ENCODE measurements around the gene MEF2C. TPM values are rescaled to one million over a fixed set of nuclear protein-coding genes. Genes with fewer than 3 reads are reported as not detected.

The MEF2C gene
- polyA plus RNA-seq, 1 donor from 2014 or later = 238 TPM

- peak overlapping the region; percentile 93 to 95 (median 94) for H3K27ac Mint-ChIP-seq
- H3K4me1 Mint-ChIP-seq = peaks cover 12 to 18% (median 14%) of the 10 kb centered on the region in 3 donors
- H3K4me3 Mint-ChIP-seq = peak overlapping the region in 2 of 4 donors; percentile 3 to 80
- peaks cover 5% of the 10 kb centered on the region for H3K36me3 Mint-ChIP-seq
- H3K27me3 Mint-ChIP-seq = peaks cover 62% of the 10 kb centered on the region
- peaks cover 0 to 23% (median 0%) of the 10 kb centered on the region in 3 donors for H3K9me3 Mint-ChIP-seq
Observed at GRCh38 chr5:88693071-88693932, 189.7 kb downstream of the MEF2C start.

GRCh38 chr5:88691945-88692868 is 190.8 kb downstream of the MEF2C start:
- Mint-ChIP-seq H3K27ac (peak overlapping the region; percentile 94 to 99 (median 95)), H3K36me3 (peaks cover 7% of the 10 kb centered on the region), H3K4me1 (peaks cover 12 to 18% (median 13%) of the 10 kb centered on the region in 3 donors), H3K9me3 (peaks cover 0 to 23% (median 0%) of the 10 kb centered on the region in 3 donors), H3K27me3 (peaks cover 73% of the 10 kb centered on the region), H3K4me3 (peak overlapping the region; percentile 39 to 80 (median 50))

GRCh38 chr5:88691230-88691582 is 191.8 kb downstream of the MEF2C start:
- Mint-ChIP-seq H3K27me3 (peaks cover 79% of the 10 kb centered on the region), H3K36me3 (peaks cover 7% of the 10 kb centered on the region), H3K4me3 (peak overlapping the region; percentile 45 to 92 (median 78)), H3K27ac (peak overlapping the region; percentile 95 to 99 (median 98)), H3K9me3 (peaks cover 0 to 26% (median 4%) of the 10 kb centered on the region in 3 donors), H3K4me1 (peaks cover 12 to 18% (median 13%) of the 10 kb centered on the region in 3 donors)

- Mint-ChIP-seq H3K9me3 (peaks cover 3 to 32% (median 7%) of the 10 kb centered on the region in 3 donors), H3K27ac (peak overlapping the region; percentile 95 to 99 (median 98)), H3K27me3 (peaks cover 81% of the 10 kb centered on the region), H3K4me1 (peaks cover 12 to 18% (median 14%) of the 10 kb centered on the region in 3 donors), H3K4me3 (peak overlapping the region; percentile 45 to 92 (median 78)), H3K36me3 (peaks cover 7% of the 10 kb centered on the region)
Observed at GRCh38 chr5:88690409-88691229, 192.4 kb downstream of the MEF2C start.

GRCh38 chr5:88689668-88690408 is 193.1 kb downstream of the MEF2C start:
- Mint-ChIP-seq H3K4me3 (peak overlapping the region in 2 of 4 donors; percentile 33 to 80), H3K27me3 (peaks cover 81% of the 10 kb centered on the region), H3K36me3 (peaks cover 7% of the 10 kb centered on the region), H3K4me1 (peaks cover 12 to 18% (median 14%) of the 10 kb centered on the region in 3 donors), H3K27ac (peak overlapping the region; percentile 95 to 99 (median 98)), H3K9me3 (peaks cover 4 to 33% (median 7%) of the 10 kb centered on the region in 3 donors)

GRCh38 chr5:88688984-88689667 is 193.9 kb downstream of the MEF2C start:
- H3K4me3 Mint-ChIP-seq = peak overlapping the region in 2 of 4 donors; percentile 55 to 72
- H3K9me3 Mint-ChIP-seq = peaks cover 4 to 29% (median 7%) of the 10 kb centered on the region in 3 donors
- peaks cover 79% of the 10 kb centered on the region for H3K27me3 Mint-ChIP-seq
- peak overlapping the region; percentile 89 to 98 (median 95) for H3K27ac Mint-ChIP-seq
- H3K4me1 Mint-ChIP-seq = peaks cover 12 to 14% (median 13%) of the 10 kb centered on the region in 3 donors
- peaks cover 7% of the 10 kb centered on the region for H3K36me3 Mint-ChIP-seq

GRCh38 chr5:88688156-88688983 is 194.6 kb downstream of the MEF2C start:
- peak overlapping the region in 2 of 4 donors; percentile 55 to 63 for H3K4me3 Mint-ChIP-seq
- H3K27me3 Mint-ChIP-seq = peaks cover 82% of the 10 kb centered on the region
- H3K9me3 Mint-ChIP-seq = peaks cover 4 to 31% (median 7%) of the 10 kb centered on the region in 3 donors
- peaks cover 12 to 20% (median 13%) of the 10 kb centered on the region in 3 donors for H3K4me1 Mint-ChIP-seq
- H3K27ac Mint-ChIP-seq = peak overlapping the region; percentile 89 to 98 (median 95)
- H3K36me3 Mint-ChIP-seq = peaks cover 7% of the 10 kb centered on the region

GRCh38 chr5:88687373-88687911 is 195.5 kb downstream of the MEF2C start:
- peaks cover 4 to 31% (median 7%) of the 10 kb centered on the region in 3 donors for H3K9me3 Mint-ChIP-seq
- peaks cover 83% of the 10 kb centered on the region for H3K27me3 Mint-ChIP-seq
- H3K4me1 Mint-ChIP-seq = peaks cover 9 to 14% (median 13%) of the 10 kb centered on the region in 3 donors
- H3K36me3 Mint-ChIP-seq = peaks cover 8% of the 10 kb centered on the region
- peak overlapping the region in 2 of 4 donors; percentile 27 to 55 for H3K4me3 Mint-ChIP-seq
- H3K27ac Mint-ChIP-seq = peak overlapping the region; percentile 76 to 95 (median 89)

- Mint-ChIP-seq H3K9me3 (peaks cover 4 to 31% (median 7%) of the 10 kb centered on the region in 3 donors), H3K27ac (peak overlapping the region; percentile 76 to 95 (median 89)), H3K36me3 (peaks cover 8% of the 10 kb centered on the region), H3K4me1 (peaks cover 8 to 13% (median 12%) of the 10 kb centered on the region in 3 donors), H3K4me3 (peak overlapping the region in 2 of 4 donors; percentile 28 to 55), H3K27me3 (peaks cover 78% of the 10 kb centered on the region)
Observed at GRCh38 chr5:88686726-88687125, 196.3 kb downstream of the MEF2C start.

- peaks cover under 1 to 9% (median 7%) of the 10 kb centered on the region in 3 donors for H3K4me1 Mint-ChIP-seq
- H3K4me3 Mint-ChIP-seq = peak overlapping the region in 2 of 4 donors; percentile 32 to 55
- peaks cover 76% of the 10 kb centered on the region for H3K27me3 Mint-ChIP-seq
- H3K27ac Mint-ChIP-seq = peak overlapping the region; percentile 87 to 95 (median 89)
- H3K36me3 Mint-ChIP-seq = peaks cover 5% of the 10 kb centered on the region
- H3K9me3 Mint-ChIP-seq = peaks cover 4 to 27% (median 7%) of the 10 kb centered on the region in 3 donors
Observed at GRCh38 chr5:88685591-88686541, 197.1 kb downstream of the MEF2C start.

Data from IgD-negative memory B cell (primary cell).